B cell (primary cell): Measurements from ENCODE around the gene LMX1B. TPM values are rescaled to one million over a fixed set of nuclear protein-coding genes. Genes with fewer than 3 reads are reported as not detected.

ENCODE experiments used
- ATAC-seq: fragments of 200-7000 bp; cut with Tn5 transposase; one replicate; pipeline ENCODE4 v1.10.0; 2021; ENCODE audit warnings: low read depth, mild to moderate bottlenecking, moderate number of reproducible peaks, moderate library complexity
- CTCF ChIA-PET: fragments of 350-600 bp; sonication (Branson Sonifier 250); formaldehyde crosslinking; loops from one replicate; lab custom pipeline; 2021; ENCODE audit warnings: antibody characterized with exemption, inconsistent platforms; lab: Charles Lee
- POLR2A ChIA-PET: fragments of 350-600 bp; sonication (Branson Sonifier 250); formaldehyde crosslinking; loops from one replicate; lab custom pipeline; 2021; ENCODE audit warnings: antibody characterized with exemption; lab: Charles Lee
- DNase-seq: peaks from one replicate; pipeline ENCODE4 v3.0.0; 2013
- H2AFZ ChIP-seq: 2 replicates; pipeline ENCODE4 v1.6.1; 2012; ENCODE audit warnings: mild to moderate bottlenecking, low read depth, low read length; ENCODE audit not compliant: insufficient read depth, poor library complexity, severe bottlenecking
- H3K27ac ChIP-seq, 2 donors: 1 replicate in 1 of 2; 2 replicates in 1 of 2; pipeline ENCODE4 v1.5.1; 2012 to 2013; ENCODE audit warnings: low read length in 2 of 2, mild to moderate bottlenecking in 2 of 2, moderate library complexity in 1 of 2
- H3K27me3 ChIP-seq, 4 experiments: fragments of 200-600 bp in 1 of 4; sonication (generic) in 1 of 4; replicated peaks in 1 of 4; 1 replicate in 2 of 4; 2 replicates in 2 of 4; pipeline versions ENCODE4 v1.6.1 to v1.7.0; 2013 to 2016; ENCODE audit warnings: low read length in 3 of 4, mild to moderate bottlenecking in 2 of 4, mixed read lengths in 1 of 4, moderate library complexity in 1 of 4; ENCODE audit not compliant: insufficient read depth in 4 of 4, control insufficient read depth in 3 of 4; ENCODE audit errors: control extremely low read depth in 1 of 4
- H3K36me3 ChIP-seq, 2 experiments: replicated peaks in 1 of 2; 1 replicate in 1 of 2; 2 replicates in 1 of 2; pipeline versions ENCODE4 v1.6.1 to v1.7.1; 2013; ENCODE audit warnings: low read length in 1 of 2; ENCODE audit not compliant: insufficient read depth in 2 of 2, control insufficient read depth in 1 of 2; ENCODE audit errors: control extremely low read depth in 1 of 2, extremely low read depth in 1 of 2
- H3K4me1 ChIP-seq, 2 donors: fragments of 200-600 bp in 1 of 2; sonication (generic) in 1 of 2; 1 replicate in 1 of 2; 2 replicates in 1 of 2; pipeline versions ENCODE4 v1.5.1 to v1.6.1; 2013 to 2017; ENCODE audit warnings: low read length in 2 of 2; ENCODE audit not compliant: control insufficient read depth in 2 of 2, insufficient read depth in 2 of 2
- H3K4me2 ChIP-seq: replicated peaks from 2 replicates; pipeline ENCODE3; 2012; ENCODE audit warnings: mild to moderate bottlenecking, low read depth, low read length; ENCODE audit not compliant: poor library complexity, severe bottlenecking
- H3K4me3 ChIP-seq, 5 experiments: fragments of 200-600 bp in 1 of 5; sonication (generic) in 1 of 5; 1 replicate in 3 of 5; 2 replicates in 2 of 5; pipeline versions ENCODE4 v1.5.1 to v1.7.0; 2011 to 2016; ENCODE audit warnings: low read length in 4 of 5, mild to moderate bottlenecking in 4 of 5, low read depth in 2 of 5, control low read depth in 1 of 5, moderate library complexity in 1 of 5; ENCODE audit not compliant: insufficient read depth in 1 of 5; ENCODE audit errors: control extremely low read depth in 1 of 5, extremely low read depth in 1 of 5
- H3K79me2 ChIP-seq: fragments of 200-600 bp; sonication (generic); one replicate; pipeline ENCODE4 v1.6.0; 2016; ENCODE audit warnings: low read length; ENCODE audit not compliant: control insufficient read depth, insufficient read depth
- H3K9ac ChIP-seq: fragments of 200-600 bp; sonication (generic); 2 replicates; pipeline ENCODE4 v1.6.1; 2017; ENCODE audit warnings: mild to moderate bottlenecking, low read length, moderate library complexity
- H3K9me3 ChIP-seq, 3 donors: one replicate each; pipeline versions ENCODE4 v1.6.1 to v1.7.1; 2013; ENCODE audit warnings: low read length in 2 of 3; ENCODE audit not compliant: control insufficient read depth in 2 of 3, insufficient read depth in 1 of 3; ENCODE audit errors: control extremely low read depth in 1 of 3
- H4K20me1 ChIP-seq: 2 replicates; pipeline ENCODE4 v1.6.0; 2012; ENCODE audit warnings: mild to moderate bottlenecking, low read length; ENCODE audit not compliant: insufficient read depth, control insufficient read depth, poor library complexity, severe bottlenecking
- H3K27ac Mint-ChIP-seq: one replicate; pipeline ENCODE4 v1.8.0; 2021; ENCODE audit warnings: mixed read lengths
- H3K27me3 Mint-ChIP-seq: one replicate; pipeline ENCODE4 v1.8.0; 2021; ENCODE audit warnings: mixed read lengths
- H3K4me1 Mint-ChIP-seq: one replicate; pipeline ENCODE4 v1.8.0; 2021; ENCODE audit warnings: mixed read lengths
- H3K4me3 Mint-ChIP-seq: one replicate; pipeline ENCODE4 v1.8.0; 2021; ENCODE audit warnings: mixed read lengths
- H3K9me3 Mint-ChIP-seq: one replicate; pipeline ENCODE4 v1.8.0; 2022; ENCODE audit warnings: mixed read lengths; ENCODE audit not compliant: insufficient read depth
- EZH2 ChIP-seq: IDR thresholded peaks from 2 replicates; pipeline ENCODE4 v1.6.1; 2012; ENCODE audit warnings: borderline replicate concordance, low read depth, mild to moderate bottlenecking, moderate library complexity, low read length; ENCODE audit not compliant: insufficient read depth, poor library complexity, severe bottlenecking
- WGBS: methylation state at CpG from one replicate; pipeline ENCODE4 v1.1.5; 2013; ENCODE audit warnings: missing lambda C conversion rate; ENCODE audit not compliant: insufficient coverage; 5-methylcytosine and 5-hydroxymethylcytosine counted together
- intact Hi-C: fragments of 100-400 bp; cut with micrococcal nuclease; formaldehyde crosslinking; loops from one replicate; pipeline ENCODE4 v1.10.0; 2022
- polyA plus RNA-seq: library from polyadenylated mRNA; depleted of rRNA; stranded (reverse); fragments of >200 nt; gene quantifications from 2 replicates; pipeline ENCODE4 v1.2.3, GENCODE V29; 2012
- total RNA-seq, 2 donors: library from RNA; stranded (reverse); fragments of 120-200 nt in 1 of 2; gene quantifications; 1 replicate in 1 of 2; 2 replicates in 1 of 2; pipeline versions ENCODE4 v1.2.3 to v1.2.4, GENCODE V29; 2013 to 2022
- TF ChIP-seq, protein P1 (sequence below): fragments of 200-600 bp; IDR thresholded peaks from one replicate; pipeline ENCODE4 v1.8.0; 2022; ENCODE audit warnings: antibody characterized with exemption, mild to moderate bottlenecking

The LMX1B gene
- total and polyA plus RNA-seq, 2 donors (not counting 1 experiment from before 2014, with no cell fraction given), result not detected

DNA sequence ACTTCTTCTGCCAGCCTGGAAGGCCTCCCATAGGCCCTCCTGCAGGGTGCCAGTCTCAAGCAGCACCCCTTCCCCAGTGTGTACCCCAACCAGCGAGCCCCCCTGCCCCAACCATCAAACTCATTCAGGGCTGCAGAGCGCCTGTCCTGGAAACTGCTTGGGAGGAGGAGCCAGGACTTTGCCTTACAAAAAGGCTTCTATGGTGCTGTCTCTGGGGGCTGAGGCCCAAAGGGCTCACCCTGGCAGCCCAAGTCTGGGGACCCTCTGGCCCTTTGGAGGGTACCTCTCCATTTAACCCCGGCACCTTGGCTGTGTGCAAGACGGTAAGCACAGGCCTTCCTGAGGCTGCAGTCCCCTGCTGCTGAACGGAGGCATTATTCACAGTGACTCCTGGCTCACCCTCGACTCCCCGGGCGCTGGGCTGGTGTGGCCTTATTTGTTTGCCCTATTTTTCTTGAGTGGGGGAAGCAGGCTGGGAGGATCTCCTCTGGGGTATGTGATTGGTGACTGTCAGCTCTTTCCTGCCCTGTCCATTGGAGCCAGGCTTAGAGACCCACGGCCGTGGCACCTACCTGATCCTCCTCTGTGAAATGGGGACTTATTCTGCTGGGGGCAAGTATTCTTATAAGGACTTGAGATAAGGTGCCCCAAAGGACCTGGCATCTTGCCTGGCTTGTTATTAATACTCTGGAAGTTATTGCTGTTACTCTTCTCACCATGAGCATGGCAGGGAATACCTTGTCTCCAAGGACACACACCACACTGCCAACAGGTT is 5.8 kb downstream of the LMX1B start:
- TF ChIP-seq, protein P1, sequence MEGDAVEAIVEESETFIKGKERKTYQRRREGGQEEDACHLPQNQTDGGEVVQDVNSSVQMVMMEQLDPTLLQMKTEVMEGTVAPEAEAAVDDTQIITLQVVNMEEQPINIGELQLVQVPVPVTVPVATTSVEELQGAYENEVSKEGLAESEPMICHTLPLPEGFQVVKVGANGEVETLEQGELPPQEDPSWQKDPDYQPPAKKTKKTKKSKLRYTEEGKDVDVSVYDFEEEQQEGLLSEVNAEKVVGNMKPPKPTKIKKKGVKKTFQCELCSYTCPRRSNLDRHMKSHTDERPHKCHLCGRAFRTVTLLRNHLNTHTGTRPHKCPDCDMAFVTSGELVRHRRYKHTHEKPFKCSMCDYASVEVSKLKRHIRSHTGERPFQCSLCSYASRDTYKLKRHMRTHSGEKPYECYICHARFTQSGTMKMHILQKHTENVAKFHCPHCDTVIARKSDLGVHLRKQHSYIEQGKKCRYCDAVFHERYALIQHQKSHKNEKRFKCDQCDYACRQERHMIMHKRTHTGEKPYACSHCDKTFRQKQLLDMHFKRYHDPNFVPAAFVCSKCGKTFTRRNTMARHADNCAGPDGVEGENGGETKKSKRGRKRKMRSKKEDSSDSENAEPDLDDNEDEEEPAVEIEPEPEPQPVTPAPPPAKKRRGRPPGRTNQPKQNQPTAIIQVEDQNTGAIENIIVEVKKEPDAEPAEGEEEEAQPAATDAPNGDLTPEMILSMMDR, result no peak
- TF ChIP-seq EZH2, result no peak
- WGBS, result 30% methylated on average over 8 of the region's 10 CpGs
- Histone ChIP-seq H3K9me3 (peaks cover 0 to 27% (median 0%) of the 10 kb centered on the region in 3 donors), H3K4me3 (no peak overlapping the region), H4K20me1 (no peaks in the 10 kb centered on the region), H3K36me3 (no peaks in the 10 kb centered on the region), H3K27me3 (peaks cover 0 to 94% (median 55%) of the 10 kb centered on the region in 4 experiments), H2AFZ (no peak overlapping the region), H3K4me1 (peaks cover 16 to 37% of the 10 kb centered on the region in 2 donors), H3K27ac (no peak overlapping the region), H3K9ac (no peak overlapping the region), H3K79me2 (no peaks in the 10 kb centered on the region), H3K4me2 (no peak overlapping the region)
- no peak overlapping the region for H3K4me3 Mint-ChIP-seq
- CTCF ChIA-PET, result interaction anchor here (1.5 kb wide), 1 partner anchor 9 kb away, joined by 5 read pairs; no protein-coding TSS in a partner anchor
- no peak for DNase-seq
- intact Hi-C loops, result no loop called here
- POLR2A ChIA-PET, result no interaction called here
- no peak overlapping the region for H3K27ac Mint-ChIP-seq
- peaks cover 67% of the 10 kb centered on the region for H3K27me3 Mint-ChIP-seq
- H3K9me3 Mint-ChIP-seq, result no peaks in the 10 kb centered on the region
- ATAC-seq, result no peak
- H3K4me1 Mint-ChIP-seq, result peaks cover 16% of the 10 kb centered on the region

DNA sequence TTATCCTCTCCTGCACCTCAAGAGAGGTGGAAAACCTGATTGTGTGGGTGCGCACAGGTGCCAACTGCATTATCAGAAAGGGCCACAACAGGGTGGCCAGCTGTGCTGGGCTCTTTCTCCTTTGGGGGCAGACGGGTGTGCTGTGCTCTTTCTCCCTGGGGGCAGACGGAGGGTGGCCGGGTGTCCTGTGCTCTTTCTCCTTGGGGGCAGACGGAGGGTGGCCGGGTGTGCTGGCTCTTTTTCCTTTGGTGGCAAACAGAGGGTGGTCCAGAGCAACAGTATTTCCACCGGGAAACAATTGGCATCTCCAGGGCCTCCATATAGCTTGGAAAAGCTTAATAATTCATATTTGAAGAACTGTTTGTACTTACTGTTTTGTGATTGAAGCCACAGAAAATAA is 6.8 kb downstream of the LMX1B start:
- no peak overlapping the region for H3K27ac Mint-ChIP-seq
- Histone ChIP-seq H2AFZ (no peak overlapping the region), H3K79me2 (no peaks in the 10 kb centered on the region), H3K4me1 (peaks cover 21 to 39% of the 10 kb centered on the region in 2 donors), H3K36me3 (no peaks in the 10 kb centered on the region), H4K20me1 (no peaks in the 10 kb centered on the region), H3K4me3 (no peak overlapping the region), H3K9ac (no peak overlapping the region), H3K4me2 (no peak overlapping the region), H3K27me3 (peaks cover 0 to 97% (median 60%) of the 10 kb centered on the region in 4 experiments), H3K9me3 (peaks cover 0 to 26% (median 0%) of the 10 kb centered on the region in 3 donors), H3K27ac (no peak overlapping the region)
- TF ChIP-seq EZH2, result no peak
- TF ChIP-seq, protein P1, result no peak
- intact Hi-C loops, result no loop called here
- CTCF ChIA-PET, result interaction anchor here (1.5 kb wide), 1 partner anchor 10 kb away, joined by 5 read pairs; no protein-coding TSS in a partner anchor
- DNase-seq (no peak), ATAC-seq (no peak)
- WGBS, result 36% methylated on average over 5 of the region's 7 CpGs
- H3K4me1 Mint-ChIP-seq, result peaks cover 16% of the 10 kb centered on the region
- no peaks in the 10 kb centered on the region for H3K9me3 Mint-ChIP-seq
- H3K4me3 Mint-ChIP-seq, result no peak overlapping the region
- peaks cover 70% of the 10 kb centered on the region for H3K27me3 Mint-ChIP-seq
- POLR2A ChIA-PET, result no interaction called here
